Stimulated activated CD8-positive, alpha-beta memory T cell treated with anti-CD3 and anti-CD28 coated beads, Interleukin-15, amount 100 ng/mL, for 4 hours (primary cell): Measurements from ENCODE around the gene PCSK2.

Experiments used
- DNase-seq, 2 donors: peaks; one replicate each; pipeline ENCODE4 v3.0.0-alpha.2; 2020; ENCODE audit warnings: low read depth in 2 of 2

PCSK2 gene

GRCh38 chr20:17262786-17263185, 35.9 kb downstream of the PCSK2 start:
- no peak for DNase-seq

DNA sequence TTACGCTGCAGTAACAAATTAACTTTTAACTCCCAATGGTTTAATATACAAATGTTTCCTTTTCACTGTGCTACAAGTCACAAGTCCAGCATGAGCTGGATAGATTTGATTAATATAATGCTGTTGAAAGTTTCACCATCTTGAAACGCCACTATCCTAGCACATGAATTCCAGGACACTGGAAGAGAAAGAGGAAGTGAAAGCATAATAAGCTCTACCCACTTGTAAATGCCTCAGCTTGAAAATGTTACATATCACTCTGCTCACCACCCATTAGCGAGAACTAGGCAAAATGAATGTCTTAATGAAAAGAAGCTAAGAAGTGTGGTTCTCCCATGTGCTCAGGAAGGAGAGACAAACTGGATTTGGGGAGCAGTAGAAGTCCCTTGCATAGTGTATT, 46.9 kb downstream of the PCSK2 start:
- DNase-seq, result no peak

- DNase-seq, result no peak
Observed at GRCh38 chr20:17276101-17276500, 49.3 kb downstream of the PCSK2 start.

- DNase-seq, result no peak
Observed at GRCh38 chr20:17281478-17281877, 54.6 kb downstream of the PCSK2 start.

- DNase-seq, result no peak
Observed at GRCh38 chr20:17282501-17282900, 55.7 kb downstream of the PCSK2 start.

- no peak for DNase-seq
Observed at GRCh38 chr20:17287503-17287902, 60.7 kb downstream of the PCSK2 start.

GRCh38 chr20:17287998-17288397, 61.2 kb downstream of the PCSK2 start:
- no peak for DNase-seq

- DNase-seq, result no peak
Observed at GRCh38 chr20:17295151-17295726, 68.4 kb downstream of the PCSK2 start.

DNA sequence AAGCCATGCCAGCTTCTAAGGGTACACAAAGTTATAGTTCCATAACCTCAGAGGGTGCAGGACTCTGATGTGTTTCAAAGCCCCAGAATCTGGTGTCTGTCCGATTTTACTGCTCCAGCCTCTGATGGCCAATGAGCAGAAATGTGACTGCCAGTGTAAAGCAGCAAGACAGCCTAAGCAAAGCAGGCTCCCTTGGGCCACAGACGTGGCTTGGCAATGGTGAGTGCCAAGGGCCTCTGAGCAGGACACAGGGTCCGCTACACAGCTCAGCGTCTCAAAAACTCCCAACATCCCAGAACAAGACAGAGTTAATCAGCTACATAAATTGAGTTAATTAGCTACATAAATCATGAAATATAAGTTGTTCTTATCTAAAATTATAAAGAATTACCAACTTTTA, 69.2 kb downstream of the PCSK2 start:
- no peak for DNase-seq

GRCh38 chr20:17298171-17298570, 71.3 kb downstream of the PCSK2 start:
- no peak for DNase-seq

GRCh38 chr20:17298751-17299150, 71.9 kb downstream of the PCSK2 start:
- DNase-seq, result no peak

GRCh38 chr20:17300113-17300512, 73.3 kb downstream of the PCSK2 start:
- DNase-seq, result no peak

GRCh38 chr20:17304774-17305173, 77.9 kb downstream of the PCSK2 start:
- no peak for DNase-seq

- DNase-seq, result no peak
Observed at GRCh38 chr20:17306427-17306826, 79.6 kb downstream of the PCSK2 start.

GRCh38 chr20:17314264-17314663, 87.4 kb downstream of the PCSK2 start:
- DNase-seq, result no peak

- no peak for DNase-seq
Observed at GRCh38 chr20:17315407-17316231, 88.8 kb downstream of the PCSK2 start.

DNA sequence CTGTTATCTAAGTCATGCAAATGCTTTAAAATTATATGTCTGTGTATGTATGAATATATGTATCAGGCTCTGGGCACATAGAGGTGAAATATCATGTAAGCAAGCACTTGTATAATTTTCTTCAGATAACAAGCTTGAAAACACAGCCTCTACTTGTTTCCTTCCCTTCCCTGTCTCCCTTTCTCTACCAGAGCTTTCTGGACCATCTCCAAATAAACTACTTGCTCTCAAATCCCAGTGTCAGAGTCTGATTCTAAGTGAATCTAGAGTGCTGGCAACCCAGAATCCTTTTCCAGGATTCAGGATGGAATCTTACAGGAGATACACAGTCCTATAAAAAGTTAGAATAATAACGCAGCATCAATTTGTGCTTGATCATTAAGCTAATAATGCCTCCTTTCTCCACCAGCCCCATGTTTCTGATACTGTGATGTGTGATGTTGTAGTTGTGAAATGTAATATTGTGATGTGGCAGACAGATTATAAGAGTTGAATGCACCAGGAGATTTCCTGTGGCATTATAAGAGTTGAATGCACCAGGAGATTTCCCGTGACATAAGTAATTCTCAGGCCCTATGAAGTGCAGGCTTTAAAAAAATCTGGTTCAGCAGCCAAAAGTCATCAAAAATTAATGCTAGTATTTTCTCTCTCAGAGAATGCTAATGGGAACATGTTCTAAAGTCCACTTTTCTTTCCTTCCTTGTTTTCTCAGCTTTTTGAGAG, 89.6 kb downstream of the PCSK2 start:
- no peak for DNase-seq

- no peak for DNase-seq
Observed at GRCh38 chr20:17317341-17317740, 90.5 kb downstream of the PCSK2 start.

DNA sequence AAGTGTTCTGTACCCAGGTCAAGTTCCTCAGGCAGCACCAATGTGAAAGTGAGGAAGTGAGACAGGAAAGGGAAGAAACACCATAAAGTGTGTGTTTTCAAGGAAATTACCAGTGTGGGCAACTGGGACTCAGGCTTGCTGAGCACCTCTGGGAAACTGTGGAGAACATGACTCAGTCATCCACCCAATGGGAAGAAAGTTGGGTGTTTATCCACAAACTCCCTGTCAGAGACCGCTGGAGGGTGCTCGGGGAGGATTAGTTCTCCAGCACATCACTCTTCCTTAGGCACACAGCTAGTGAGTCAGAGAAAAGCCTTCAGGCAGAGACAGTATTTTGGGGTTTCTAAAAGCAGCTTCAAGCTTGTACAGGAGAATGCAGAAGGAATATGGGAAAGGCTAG, 93.6 kb downstream of the PCSK2 start:
- no peak for DNase-seq

DNA sequence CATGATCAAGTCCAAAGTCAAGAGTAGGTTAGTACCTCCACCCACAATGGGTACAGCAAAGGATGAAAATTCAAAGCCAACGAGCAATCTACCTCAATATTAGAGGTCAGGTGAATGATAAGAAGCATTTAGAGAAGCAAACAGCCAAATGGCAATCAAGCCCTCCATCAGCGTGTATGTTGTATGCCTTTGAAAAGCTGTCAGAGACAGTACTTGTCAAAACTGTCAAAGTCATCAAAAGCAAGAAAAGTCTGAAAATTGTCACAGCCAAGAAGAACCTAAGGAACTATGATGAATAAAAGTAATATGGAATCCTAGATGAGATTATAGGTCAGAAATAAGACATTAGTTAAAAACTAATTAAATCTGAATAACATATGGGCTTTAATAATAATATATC, 99.3 kb downstream of the PCSK2 start:
- no peak for DNase-seq

- DNase-seq, result no peak
Observed at GRCh38 chr20:17327185-17328148, 100.6 kb downstream of the PCSK2 start.

GRCh38 chr20:17334932-17335331, 108.1 kb downstream of the PCSK2 start:
- DNase-seq, result no peak
